Endothelial cell of umbilical vein (primary cell): ENCODE data around the gene ZBTB8A. TPM values are rescaled to one million over a fixed set of nuclear protein-coding genes. Genes with fewer than 3 reads are reported as not detected.

Experiments used
- BruUV-seq: library from RNA; stranded (reverse); fragments of 400-500 nt; replicated peaks from 2 replicates; lab custom pipeline; 2021; lab: Mats Ljungman, UMichigan
- CTCF ChIA-PET: fragments of 300-600, 350-600 bp; sonication (Branson Sonifier 250); formaldehyde crosslinking; loops from one replicate; lab custom pipeline; 2021; ENCODE audit warnings: antibody characterized with exemption, inconsistent platforms; lab: Charles Lee
- POLR2A ChIA-PET: fragments of 300-600, 350-600 bp; sonication (Branson Sonifier 250); formaldehyde crosslinking; loops from one replicate; lab custom pipeline; 2021; ENCODE audit warnings: antibody characterized with exemption, inconsistent platforms; lab: Charles Lee
- DNase-seq: peaks from one replicate; pipeline ENCODE4 v3.0.0-alpha.2; 2011; ENCODE audit warnings: low read depth, low spot score
- FAIRE-seq: peaks from 2 replicates; lab custom pipeline; 2011; peaks lifted over from hg19 to GRCh38; lab: Jason Lieb, UNC
- H2AFZ ChIP-seq: 2 replicates; pipeline ENCODE4 v1.6.0; 2012; ENCODE audit warnings: low read depth, low read length, control low read depth, inconsistent platforms
- H3K27ac ChIP-seq: 2 replicates; pipeline ENCODE4 v1.5.1; 2011; ENCODE audit warnings: low read depth, mild to moderate bottlenecking, control low read depth, low read length, moderate library complexity; ENCODE audit not compliant: insufficient read depth
- H3K27me3 ChIP-seq, 2 experiments: 2 replicates each; pipeline versions ENCODE4 v1.6.0 to v1.6.1; 2011; ENCODE audit warnings: low read length in 2 of 2, mixed read lengths in 1 of 2; ENCODE audit not compliant: control insufficient read depth in 2 of 2, insufficient read depth in 2 of 2
- H3K36me3 ChIP-seq, 2 experiments: 2 replicates in 1 of 2; 3 replicates in 1 of 2; pipeline ENCODE4 v1.5.1; 2011; ENCODE audit warnings: low read length in 2 of 2, mild to moderate bottlenecking in 1 of 2, moderate library complexity in 1 of 2; ENCODE audit not compliant: control insufficient read depth in 2 of 2, insufficient read depth in 2 of 2; ENCODE audit errors: extremely low read depth in 1 of 2
- H3K4me1 ChIP-seq: 3 replicates; pipeline ENCODE4 v1.5.1; 2011; ENCODE audit warnings: mild to moderate bottlenecking, low read length; ENCODE audit not compliant: control insufficient read depth, insufficient read depth; ENCODE audit errors: extremely low read depth
- H3K4me2 ChIP-seq: 2 replicates; pipeline ENCODE4 v1.6.1; 2011; ENCODE audit warnings: low read length, control low read depth, mixed read lengths; ENCODE audit not compliant: insufficient read depth
- H3K4me3 ChIP-seq, 3 experiments: fragments of 200-600 bp in 1 of 3; sonication (generic), shearing (Covaris generic) in 1 of 3; replicated peaks in 1 of 3; 2 replicates each; pipeline ENCODE4 v1.5.1; 2011 to 2016; ENCODE audit warnings: control low read depth in 3 of 3, low read length in 3 of 3, mild to moderate bottlenecking in 2 of 3, inconsistent platforms in 1 of 3, low read depth in 1 of 3, moderate library complexity in 1 of 3; ENCODE audit not compliant: insufficient read depth in 1 of 3
- H3K79me2 ChIP-seq: 2 replicates; pipeline ENCODE4 v1.6.0; 2012; ENCODE audit warnings: low read length, inconsistent platforms; ENCODE audit not compliant: control insufficient read depth, insufficient read depth
- H3K9ac ChIP-seq: replicated peaks from 2 replicates; pipeline ENCODE3; 2011; ENCODE audit warnings: low read length, control low read depth; ENCODE audit not compliant: insufficient read depth; ENCODE audit errors: extremely low read depth
- H3K9me1 ChIP-seq: replicated peaks from 3 replicates; pipeline ENCODE4 v1.6.0; 2011; ENCODE audit warnings: mild to moderate bottlenecking, low read length; ENCODE audit not compliant: control insufficient read depth, insufficient read depth; ENCODE audit errors: extremely low read depth
- H3K9me3 ChIP-seq: replicated peaks from 2 replicates; pipeline ENCODE4 v1.5.1; 2012; ENCODE audit warnings: low read length, inconsistent platforms; ENCODE audit not compliant: control insufficient read depth, insufficient read depth
- H4K20me1 ChIP-seq: replicated peaks from 2 replicates; pipeline ENCODE3; 2011; ENCODE audit warnings: mild to moderate bottlenecking, low read length; ENCODE audit not compliant: control insufficient read depth, insufficient read depth; ENCODE audit errors: extremely low read depth
- EZH2 ChIP-seq: IDR thresholded peaks from 2 replicates; pipeline ENCODE4 v1.6.1; 2012; ENCODE audit warnings: borderline replicate concordance, low read depth, mild to moderate bottlenecking, moderate library complexity, low read length, inconsistent platforms; ENCODE audit not compliant: severe bottlenecking
- FOS ChIP-seq: IDR thresholded peaks from 2 replicates; pipeline ENCODE4 v1.6.1; 2011; ENCODE audit warnings: mild to moderate bottlenecking, low read length, moderate library complexity, borderline replicate concordance; ENCODE audit not compliant: insufficient read depth
- GATA2 ChIP-seq: IDR thresholded peaks from 2 replicates; pipeline ENCODE4 v1.7.0; 2011; ENCODE audit warnings: low read depth, mild to moderate bottlenecking, moderate library complexity, mixed read lengths, low read length; ENCODE audit not compliant: insufficient read length, insufficient read depth
- JUN ChIP-seq: IDR thresholded peaks from 2 replicates; pipeline ENCODE4 v1.6.1; 2011; ENCODE audit warnings: borderline replicate concordance, low read depth; ENCODE audit not compliant: insufficient read length, insufficient read depth
- MYC ChIP-seq: IDR thresholded peaks from one replicate; pipeline ENCODE4 v1.6.1; 2011; ENCODE audit warnings: mild to moderate bottlenecking, low read depth, low read length
- POLR2A ChIP-seq: IDR thresholded peaks from 2 replicates; pipeline ENCODE4 v1.6.1; 2012; ENCODE audit warnings: low read depth, mild to moderate bottlenecking, control low read depth, low read length
- POLR2AphosphoS5 ChIP-seq: IDR thresholded peaks from 2 replicates; pipeline ENCODE4 v1.6.1; 2012; ENCODE audit warnings: low read depth, mild to moderate bottlenecking, control low read depth, low read length, moderate library complexity; ENCODE audit not compliant: insufficient read depth
- dilution Hi-C: fragments of 300-500 bp; cut with MboI; formaldehyde crosslinking; loops from one replicate; pipeline ENCODE4 v1.15.0; 2019; ENCODE audit warnings: low sequenced_read_pairs; ENCODE audit not compliant: extremely low pct_ligation_motif_present
- intact Hi-C: fragments of 100-400 bp; cut with micrococcal nuclease; formaldehyde crosslinking; loops from one replicate; pipeline ENCODE4 v1.10.0; 2022
- polyA plus RNA-seq, 4 experiments: library from polyadenylated mRNA; depleted of rRNA in 3 of 4; stranded (reverse) in 3 of 4; unstranded in 1 of 4; fragments of >200 nt; gene quantifications; 2 replicates each; pipeline versions ENCODE4 v1.2.1 to v1.2.3, GENCODE V29; 2011 to 2012; ENCODE audit warnings: missing spikeins in 1 of 4
- total RNA-seq: library from RNA; stranded (reverse); gene quantifications from 2 replicates; pipeline ENCODE4 v1.2.3, GENCODE V29; 2021
- TF ChIP-seq, protein P1 (sequence below), 2 donors: IDR thresholded peaks; 1 replicate in 1 of 2; 2 replicates in 1 of 2; pipeline ENCODE4 v1.5.1; 2011; ENCODE audit warnings: low read length in 2 of 2, mild to moderate bottlenecking in 2 of 2, moderate library complexity in 2 of 2, control low read depth in 1 of 2, inconsistent platforms in 1 of 2, low read depth in 1 of 2; ENCODE audit not compliant: insufficient read depth in 1 of 2; ENCODE audit errors: extremely low read depth in 1 of 2
- TF ChIP-seq, protein P2 (sequence below): IDR thresholded peaks from 2 replicates; pipeline ENCODE4 v1.6.1; 2011; ENCODE audit not compliant: insufficient read depth, insufficient read length

Gene ZBTB8A
- total and polyA plus RNA-seq, 2 donors (not counting 3 experiments of a cell fraction or from before 2014, with no cell fraction given) = 3.1 to 9.6 TPM

DNA sequence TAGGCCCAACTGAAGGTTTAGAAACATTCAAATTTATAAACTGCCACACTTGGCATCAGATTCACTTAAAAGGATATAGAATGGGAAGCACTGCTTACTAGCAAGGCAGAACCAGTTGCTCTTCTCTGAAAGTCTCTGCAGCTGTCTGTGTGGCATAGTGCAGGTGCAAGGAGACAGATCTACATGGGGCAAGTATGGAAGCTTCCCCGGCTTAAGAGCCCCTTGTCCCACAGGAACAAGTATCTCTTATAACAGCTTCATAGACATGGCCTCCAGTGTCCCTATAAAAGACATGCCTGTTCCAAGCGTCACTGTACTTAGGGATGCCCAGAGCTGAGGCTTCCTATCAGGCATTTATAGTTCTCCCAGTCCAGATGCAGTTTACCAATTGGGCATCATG is 47.8 kb upstream of the ZBTB8A start:
- Histone ChIP-seq H2AFZ (no peak overlapping the region), H3K4me2 (no peak overlapping the region), H3K4me1 (peaks cover 6% of the 10 kb centered on the region), H3K9ac (no peak overlapping the region), H3K4me3 (no peak overlapping the region), H4K20me1 (no peaks in the 10 kb centered on the region), H3K36me3 (no peaks in the 10 kb centered on the region), H3K79me2 (no peaks in the 10 kb centered on the region), H3K27ac (no peak overlapping the region), H3K9me3 (no peaks in the 10 kb centered on the region), H3K27me3 (no peaks in the 10 kb centered on the region), H3K9me1 (no peaks in the 10 kb centered on the region)
- ChIA-PET POLR2A (no interaction called here), CTCF (interaction anchor here (0.6 kb wide), 1 partner anchor 10 kb away, joined by 3 read pairs; no protein-coding TSS in a partner anchor)
- no TSS peak for BruUV-seq
- intact Hi-C loops (no loop called here), dilution Hi-C loops (no loop called here)
- no peak for DNase-seq
- no peak for FAIRE-seq
- TF ChIP-seq, protein P1, sequence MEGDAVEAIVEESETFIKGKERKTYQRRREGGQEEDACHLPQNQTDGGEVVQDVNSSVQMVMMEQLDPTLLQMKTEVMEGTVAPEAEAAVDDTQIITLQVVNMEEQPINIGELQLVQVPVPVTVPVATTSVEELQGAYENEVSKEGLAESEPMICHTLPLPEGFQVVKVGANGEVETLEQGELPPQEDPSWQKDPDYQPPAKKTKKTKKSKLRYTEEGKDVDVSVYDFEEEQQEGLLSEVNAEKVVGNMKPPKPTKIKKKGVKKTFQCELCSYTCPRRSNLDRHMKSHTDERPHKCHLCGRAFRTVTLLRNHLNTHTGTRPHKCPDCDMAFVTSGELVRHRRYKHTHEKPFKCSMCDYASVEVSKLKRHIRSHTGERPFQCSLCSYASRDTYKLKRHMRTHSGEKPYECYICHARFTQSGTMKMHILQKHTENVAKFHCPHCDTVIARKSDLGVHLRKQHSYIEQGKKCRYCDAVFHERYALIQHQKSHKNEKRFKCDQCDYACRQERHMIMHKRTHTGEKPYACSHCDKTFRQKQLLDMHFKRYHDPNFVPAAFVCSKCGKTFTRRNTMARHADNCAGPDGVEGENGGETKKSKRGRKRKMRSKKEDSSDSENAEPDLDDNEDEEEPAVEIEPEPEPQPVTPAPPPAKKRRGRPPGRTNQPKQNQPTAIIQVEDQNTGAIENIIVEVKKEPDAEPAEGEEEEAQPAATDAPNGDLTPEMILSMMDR (IDR thresholded peaks at IDR 0.05; ENCODE audit: extremely low read depth in 1 of 2, insufficient read depth in 1 of 2, low read depth in 1 of 2, low read length in 2 of 2) = no peak
- TF ChIP-seq, protein P2, sequence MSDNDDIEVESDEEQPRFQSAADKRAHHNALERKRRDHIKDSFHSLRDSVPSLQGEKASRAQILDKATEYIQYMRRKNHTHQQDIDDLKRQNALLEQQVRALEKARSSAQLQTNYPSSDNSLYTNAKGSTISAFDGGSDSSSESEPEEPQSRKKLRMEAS = no peak
- TF ChIP-seq MYC (no peak), FOS (no peak), GATA2 (no peak), JUN (no peak), POLR2AphosphoS5 (no peak), EZH2 (no peak), POLR2A (no peak)
